ENCODE measurements around the gene AAK1.

DNA sequence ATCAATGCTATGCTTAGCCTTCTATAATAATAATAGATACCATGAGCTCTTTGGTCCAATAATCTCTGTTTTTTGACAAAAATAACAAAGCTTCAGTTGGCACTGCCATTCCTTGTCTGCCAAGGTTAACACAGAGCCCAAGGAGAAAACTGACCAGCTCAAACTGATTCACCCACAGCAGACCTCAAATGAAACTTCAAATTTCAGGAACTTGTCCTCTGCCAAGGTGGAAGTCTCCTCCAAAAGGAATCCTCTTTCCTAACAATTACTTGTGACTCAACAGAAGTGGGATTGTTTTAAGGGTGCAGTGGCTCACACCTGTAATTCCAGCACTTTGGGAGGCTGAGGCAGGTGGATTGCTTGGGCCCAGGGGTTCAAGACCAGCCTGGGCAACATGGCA is 12.1 kb downstream of the AAK1 start:
- TF ChIP-seq, protein P1, sequence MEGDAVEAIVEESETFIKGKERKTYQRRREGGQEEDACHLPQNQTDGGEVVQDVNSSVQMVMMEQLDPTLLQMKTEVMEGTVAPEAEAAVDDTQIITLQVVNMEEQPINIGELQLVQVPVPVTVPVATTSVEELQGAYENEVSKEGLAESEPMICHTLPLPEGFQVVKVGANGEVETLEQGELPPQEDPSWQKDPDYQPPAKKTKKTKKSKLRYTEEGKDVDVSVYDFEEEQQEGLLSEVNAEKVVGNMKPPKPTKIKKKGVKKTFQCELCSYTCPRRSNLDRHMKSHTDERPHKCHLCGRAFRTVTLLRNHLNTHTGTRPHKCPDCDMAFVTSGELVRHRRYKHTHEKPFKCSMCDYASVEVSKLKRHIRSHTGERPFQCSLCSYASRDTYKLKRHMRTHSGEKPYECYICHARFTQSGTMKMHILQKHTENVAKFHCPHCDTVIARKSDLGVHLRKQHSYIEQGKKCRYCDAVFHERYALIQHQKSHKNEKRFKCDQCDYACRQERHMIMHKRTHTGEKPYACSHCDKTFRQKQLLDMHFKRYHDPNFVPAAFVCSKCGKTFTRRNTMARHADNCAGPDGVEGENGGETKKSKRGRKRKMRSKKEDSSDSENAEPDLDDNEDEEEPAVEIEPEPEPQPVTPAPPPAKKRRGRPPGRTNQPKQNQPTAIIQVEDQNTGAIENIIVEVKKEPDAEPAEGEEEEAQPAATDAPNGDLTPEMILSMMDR (IDR thresholded peaks at IDR 0.05; ENCODE audit: low read depth, low read length), result no peak
- no peak for TF ChIP-seq POLR2A (IDR thresholded peaks at IDR 0.05; ENCODE audit: extremely low read depth, insufficient read length)

All from NB4 (cell line).